ENCODE measurements around the gene ALDH3B2.
"Not testable (repeated sequence)": the region's sequence is repeated elsewhere in the genome, so short reads cannot be mapped to it uniquely, and the experiment has no call there.

Gene ALDH3B2

GRCh38 chr11:67638535-67639437 is 35.6 kb downstream of the ALDH3B2 start:
- no peak overlapping the region for H3K4me3 ChIP-seq (ENCODE audit: low read depth, low read length)
- DNase-seq (ENCODE audit: low read depth) = no peak
- no peak for TF ChIP-seq CTCF (IDR thresholded peaks at IDR 0.05; ENCODE audit: low read depth, low read length, missing control alignments)

DNA sequence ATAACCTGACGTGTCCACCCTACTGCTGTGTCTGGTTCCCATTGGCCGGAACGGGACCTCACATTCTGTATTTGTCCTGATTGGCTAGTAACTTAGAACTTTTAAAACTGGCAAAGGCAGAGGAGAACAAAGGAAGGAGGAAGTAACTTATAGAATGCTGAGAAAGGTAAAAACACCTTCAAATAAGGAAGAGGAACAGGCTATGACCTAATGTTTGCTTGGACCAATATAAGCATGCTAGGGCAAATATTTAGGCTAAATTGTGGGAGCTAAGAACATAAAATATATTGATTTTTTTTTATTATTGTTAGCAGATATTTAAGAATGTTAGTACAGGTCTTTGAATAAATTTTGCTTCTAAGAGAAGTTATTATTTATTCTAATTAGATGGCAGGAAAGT is 37.0 kb downstream of the ALDH3B2 start:
- H3K4me3 ChIP-seq (ENCODE audit: low read depth, low read length); DNase-seq (ENCODE audit: low read depth): not testable (repeated sequence)

DNA sequence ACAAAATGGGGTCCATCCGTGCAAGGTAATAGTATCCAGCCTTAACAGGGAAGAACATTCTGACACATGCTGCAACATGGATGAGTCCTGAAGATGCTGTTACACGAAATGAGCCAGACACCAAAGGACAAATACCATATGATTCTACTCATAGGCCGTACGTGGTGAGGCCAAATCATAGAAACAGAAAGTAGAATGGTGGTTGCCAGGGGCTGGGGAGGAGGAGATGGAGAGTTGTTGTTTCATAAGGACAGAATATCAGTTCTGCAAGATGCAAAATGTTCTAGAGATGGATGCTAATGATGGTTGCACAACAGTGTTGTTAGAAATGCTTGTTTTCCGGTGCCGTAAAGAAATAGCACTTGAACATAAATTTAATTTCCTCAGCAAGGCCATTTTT is 37.5 kb downstream of the ALDH3B2 start:
- H3K4me3 ChIP-seq (ENCODE audit: low read depth, low read length) = no peak overlapping the region
- TF ChIP-seq CTCF (IDR thresholded peaks at IDR 0.05; ENCODE audit: low read depth, low read length, missing control alignments) = no peak
- no peak for DNase-seq (ENCODE audit: low read depth)

DNA sequence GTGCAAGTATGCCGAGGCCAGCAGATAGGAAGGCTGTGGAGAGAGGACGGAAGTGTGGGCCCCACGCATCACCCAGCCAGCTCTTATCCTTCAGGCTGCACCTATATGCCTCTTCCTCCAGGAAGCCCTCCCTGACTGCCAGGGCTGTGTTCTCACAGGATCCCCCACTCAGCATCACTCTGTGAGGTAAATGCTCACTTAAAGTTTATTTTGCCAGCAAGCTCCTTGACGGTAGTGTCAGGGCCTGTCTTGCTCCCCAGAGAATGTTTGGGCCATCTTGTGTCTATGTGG is 39.2 kb downstream of the ALDH3B2 start:
- no peak for DNase-seq (ENCODE audit: low read depth)
- TF ChIP-seq CTCF (IDR thresholded peaks at IDR 0.05; ENCODE audit: low read depth, low read length, missing control alignments) = no peak

GRCh38 chr11:67634366-67635230 is 39.8 kb downstream of the ALDH3B2 start:
- DNase-seq (ENCODE audit: low read depth) = no peak
- H3K4me3 ChIP-seq (ENCODE audit: low read depth, low read length) = no peak overlapping the region
- no peak for TF ChIP-seq CTCF (IDR thresholded peaks at IDR 0.05; ENCODE audit: low read depth, low read length, missing control alignments)

More for the DNA sequence above, 39.2 kb downstream of the ALDH3B2 start:
- H3K4me3 ChIP-seq (ENCODE audit: low read depth, low read length) = no peak overlapping the region

- no peak for TF ChIP-seq CTCF (IDR thresholded peaks at IDR 0.05; ENCODE audit: low read depth, low read length, missing control alignments)
- DNase-seq (ENCODE audit: low read depth) = no peak
- H3K4me3 ChIP-seq (ENCODE audit: low read depth, low read length) = no peak overlapping the region
Observed at GRCh38 chr11:67633758-67634365, 40.6 kb downstream of the ALDH3B2 start.
